GM21737 (cell line): ENCODE measurements around the gene ASZ1.

Source experiments
- ATAC-seq: cut with Tn5 transposase; IDR thresholded peaks from one replicate; pipeline ENCODE4 v1.9.1; 2021; ENCODE audit warnings: mild to moderate bottlenecking, moderate library complexity; ENCODE audit not compliant: unreplicated experiment

The ASZ1 gene

DNA sequence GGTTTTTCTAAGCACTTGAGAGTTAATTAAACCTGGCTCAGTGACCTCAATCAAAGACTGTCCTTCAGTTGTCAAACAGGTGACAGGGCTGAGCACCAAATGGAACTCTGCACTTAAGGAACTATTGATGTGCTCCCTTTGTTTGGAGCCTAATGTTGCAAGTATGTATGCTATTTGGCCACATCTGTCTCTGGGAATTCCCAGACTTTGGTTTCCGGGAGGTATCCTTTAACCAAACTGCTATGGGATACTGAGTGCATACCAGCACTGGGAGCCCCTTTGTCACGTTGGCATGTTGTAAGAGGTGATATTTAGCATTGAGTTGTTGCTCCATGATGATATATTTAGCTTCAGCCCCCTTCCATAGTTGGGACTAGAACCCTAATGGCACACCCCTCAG, 25.2 kb downstream of the ASZ1 start:
- no peak for ATAC-seq

DNA sequence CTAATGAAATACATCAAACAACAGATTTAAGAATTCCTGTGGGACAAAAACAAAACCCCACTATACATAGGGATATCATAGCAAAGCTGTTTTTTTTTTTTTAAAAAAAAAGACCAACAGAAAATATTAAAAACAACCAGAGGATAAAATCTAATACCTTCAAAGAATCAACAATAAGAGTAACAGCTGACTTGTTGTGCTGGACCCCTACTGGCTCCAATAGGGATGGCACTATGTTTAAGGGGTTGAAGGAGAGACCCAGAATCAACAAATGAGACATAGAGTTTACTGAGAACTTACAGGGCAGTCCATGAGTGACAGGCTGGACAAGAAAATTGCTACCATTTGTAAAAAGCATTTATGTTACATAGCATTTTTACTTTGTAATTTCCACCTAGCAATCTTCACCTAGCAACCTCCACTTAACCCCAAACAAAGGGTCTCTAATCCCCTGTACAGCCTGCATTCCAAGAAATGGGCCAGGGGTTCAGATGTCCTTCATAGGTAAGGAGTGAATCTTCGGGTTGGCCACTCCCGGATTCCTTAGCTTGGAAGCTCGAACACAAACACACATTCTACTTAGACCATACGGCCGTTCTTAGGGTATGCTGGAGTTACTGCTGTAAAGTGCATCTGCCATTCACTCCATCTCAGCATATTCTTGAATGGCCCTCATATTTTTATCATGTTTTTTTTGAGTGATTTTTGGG, 25.8 kb downstream of the ASZ1 start:
- no peak for ATAC-seq

DNA sequence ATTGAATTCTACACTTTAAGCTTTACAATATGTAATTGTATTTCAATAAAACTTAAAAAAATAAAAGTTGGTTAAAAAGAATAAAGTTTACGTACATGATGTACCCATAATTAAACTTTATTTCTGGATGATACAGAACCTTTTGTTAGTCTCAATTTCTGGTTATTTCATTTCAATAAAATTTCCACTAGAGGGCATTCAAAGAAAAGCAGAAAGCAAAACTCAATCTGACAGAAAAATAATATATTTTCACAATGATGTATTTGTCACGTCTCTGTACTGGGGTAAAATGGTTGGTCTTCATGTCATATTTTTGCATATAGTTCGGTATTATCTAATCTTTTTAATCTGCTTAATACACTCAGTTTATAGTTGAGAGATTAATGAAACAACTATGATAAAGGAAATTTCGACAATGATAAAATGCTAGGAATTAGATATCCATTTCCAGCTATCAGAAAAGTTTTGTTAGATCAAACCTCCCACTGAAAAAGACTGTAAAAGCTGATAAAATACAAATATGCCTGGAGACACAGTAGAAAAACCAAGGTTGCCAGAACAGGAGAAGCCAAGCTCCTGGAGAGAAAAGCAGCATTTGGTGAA, 27.4 kb downstream of the ASZ1 start:
- no peak for ATAC-seq

DNA sequence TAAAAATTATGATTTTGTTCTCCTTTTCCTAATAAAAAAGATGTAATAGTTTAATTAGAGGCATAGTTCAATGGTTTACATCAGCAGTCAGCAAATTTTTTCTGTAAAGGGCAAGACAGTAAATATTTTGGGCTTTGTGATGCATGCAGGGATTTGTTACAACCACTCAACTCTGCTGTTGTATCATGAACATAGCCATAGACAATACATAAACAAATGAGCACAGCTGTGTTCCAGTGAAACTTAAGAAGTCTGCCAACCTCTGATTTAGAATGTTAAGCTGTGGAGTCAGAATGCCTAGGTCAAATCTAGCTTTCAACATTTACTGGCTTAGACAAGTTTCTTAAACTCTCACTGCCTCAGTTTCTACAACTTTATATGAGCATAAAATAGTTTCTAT, 31.6 kb downstream of the ASZ1 start:
- no peak for ATAC-seq

DNA sequence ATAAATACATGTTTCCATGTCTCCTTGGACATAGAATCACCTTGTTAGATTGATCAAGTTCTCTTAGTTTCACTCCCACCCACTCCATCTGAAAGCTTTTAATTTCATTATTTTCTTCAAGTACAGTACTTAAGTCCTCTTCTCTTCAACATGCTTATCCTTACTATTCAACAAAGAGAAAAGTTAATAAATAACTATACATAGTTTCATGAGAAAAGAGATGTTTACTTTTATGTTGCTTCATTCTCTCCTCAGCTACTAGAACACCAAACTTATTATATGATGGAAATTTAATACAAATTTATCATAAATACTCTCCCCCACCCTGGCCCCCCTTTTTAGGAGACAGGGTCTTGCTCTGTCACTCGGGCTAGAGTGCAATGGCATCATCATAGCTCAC, 33.5 kb downstream of the ASZ1 start:
- ATAC-seq: no peak

DNA sequence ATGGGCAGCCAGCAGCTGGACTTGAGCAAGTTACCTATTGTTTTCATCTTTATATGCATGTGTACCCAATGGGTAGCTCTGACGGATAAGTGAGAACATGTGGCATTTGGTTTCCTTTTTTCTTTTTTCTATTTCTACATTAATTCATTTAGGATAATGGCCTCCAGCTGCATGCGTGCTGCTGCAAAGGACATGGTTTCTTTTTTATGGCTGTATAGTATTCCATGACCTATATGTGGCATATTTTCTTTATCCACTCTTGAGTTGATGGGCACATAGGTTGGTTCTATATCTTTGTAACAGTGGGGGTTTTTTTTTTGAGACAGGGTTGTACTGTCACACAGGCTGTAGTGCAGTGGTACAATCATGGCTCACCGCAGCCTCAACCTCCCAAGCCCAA, 37.4 kb downstream of the ASZ1 start:
- ATAC-seq: no peak

DNA sequence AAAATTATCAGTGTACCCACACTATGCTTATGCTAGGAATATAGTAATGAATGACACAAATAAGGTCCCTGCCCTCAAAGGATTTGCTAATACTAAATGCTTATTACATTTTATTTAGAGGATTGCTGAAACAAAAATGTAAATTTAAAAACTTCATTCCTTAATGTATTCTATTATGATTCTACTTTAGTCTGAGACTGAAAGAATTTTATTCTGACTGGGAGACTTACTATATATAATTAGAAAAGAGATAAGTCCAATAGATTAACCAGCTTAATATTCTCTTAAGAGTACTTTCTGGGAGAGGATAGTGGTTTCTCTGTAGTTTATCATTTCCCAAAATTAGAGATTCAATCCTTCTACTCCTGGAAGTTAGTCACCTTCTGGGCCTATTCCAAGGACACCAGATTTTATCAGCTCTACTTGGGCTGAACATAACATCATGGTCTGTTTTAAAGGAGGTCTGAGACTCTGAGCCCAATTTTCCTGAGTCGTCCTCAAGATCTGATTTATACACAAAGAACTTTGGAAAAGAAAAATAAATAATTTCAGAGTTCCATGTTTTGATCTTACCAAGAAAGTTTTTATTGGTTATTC, 41.1 kb downstream of the ASZ1 start:
- no peak for ATAC-seq

DNA sequence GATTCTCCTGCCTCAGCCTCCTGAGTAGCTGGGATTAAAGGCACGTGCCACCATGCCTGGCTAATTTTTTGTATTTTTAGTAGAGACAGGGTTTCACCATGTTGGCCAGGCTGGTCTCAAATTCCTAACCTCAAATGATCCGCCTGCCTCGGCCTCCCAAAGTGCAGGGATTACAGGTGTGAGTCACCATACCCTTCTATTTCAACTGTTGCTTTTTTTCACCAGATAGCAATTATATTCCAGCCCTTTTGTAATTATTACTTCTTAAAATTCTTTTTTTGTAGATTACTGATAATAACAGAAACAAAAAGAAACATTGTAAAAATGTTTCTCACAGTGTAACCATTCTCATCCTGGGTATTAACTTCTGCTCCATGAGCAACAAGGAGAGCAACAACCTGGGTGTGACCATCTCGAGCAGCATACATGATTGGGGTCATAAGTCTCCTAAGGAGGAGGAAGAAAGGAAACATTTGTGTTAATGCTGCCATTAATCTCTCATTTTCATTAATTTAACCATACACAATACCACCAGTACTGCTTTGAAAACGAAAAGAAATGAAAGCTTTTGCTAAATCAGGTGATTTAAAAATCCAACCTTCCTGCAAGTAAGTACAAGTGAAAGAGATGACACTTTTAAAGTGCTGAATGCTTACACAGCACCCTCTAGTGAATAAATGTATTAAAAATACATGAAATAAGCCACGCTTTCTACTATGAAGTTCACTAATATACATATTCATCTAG, 41.8 kb downstream of the ASZ1 start:
- no peak for ATAC-seq

DNA sequence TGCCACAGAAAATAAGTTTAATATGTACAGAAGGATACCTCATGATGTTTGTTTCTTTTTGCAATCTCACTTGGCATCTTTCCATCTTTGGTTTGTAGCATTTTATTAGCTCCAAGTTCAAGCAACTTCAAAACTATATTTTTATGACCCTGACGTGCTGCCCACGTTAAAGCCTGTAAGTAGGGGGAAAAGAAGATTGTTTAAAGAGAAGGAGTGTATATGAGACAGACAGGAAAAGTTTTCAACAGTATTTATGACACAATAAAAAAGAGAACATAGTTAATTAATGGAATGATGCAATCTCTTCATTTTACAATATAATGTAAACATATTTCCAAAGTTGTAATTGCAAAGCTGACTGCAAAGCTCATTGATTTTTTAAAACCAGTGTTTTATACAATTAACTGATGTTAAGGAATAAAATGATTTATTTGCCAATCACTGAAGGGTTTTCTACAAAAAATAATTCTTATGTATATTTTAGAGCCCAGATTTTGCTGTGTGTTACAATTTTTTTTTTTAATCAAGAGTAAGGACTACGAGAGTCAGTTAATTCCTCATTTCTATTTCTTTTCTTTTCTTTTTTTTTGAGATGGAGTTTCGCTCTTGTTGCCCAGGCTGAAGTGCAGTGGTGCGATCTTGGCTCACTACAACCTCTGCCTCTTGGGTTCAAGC, 42.5 kb downstream of the ASZ1 start:
- no peak for ATAC-seq

DNA sequence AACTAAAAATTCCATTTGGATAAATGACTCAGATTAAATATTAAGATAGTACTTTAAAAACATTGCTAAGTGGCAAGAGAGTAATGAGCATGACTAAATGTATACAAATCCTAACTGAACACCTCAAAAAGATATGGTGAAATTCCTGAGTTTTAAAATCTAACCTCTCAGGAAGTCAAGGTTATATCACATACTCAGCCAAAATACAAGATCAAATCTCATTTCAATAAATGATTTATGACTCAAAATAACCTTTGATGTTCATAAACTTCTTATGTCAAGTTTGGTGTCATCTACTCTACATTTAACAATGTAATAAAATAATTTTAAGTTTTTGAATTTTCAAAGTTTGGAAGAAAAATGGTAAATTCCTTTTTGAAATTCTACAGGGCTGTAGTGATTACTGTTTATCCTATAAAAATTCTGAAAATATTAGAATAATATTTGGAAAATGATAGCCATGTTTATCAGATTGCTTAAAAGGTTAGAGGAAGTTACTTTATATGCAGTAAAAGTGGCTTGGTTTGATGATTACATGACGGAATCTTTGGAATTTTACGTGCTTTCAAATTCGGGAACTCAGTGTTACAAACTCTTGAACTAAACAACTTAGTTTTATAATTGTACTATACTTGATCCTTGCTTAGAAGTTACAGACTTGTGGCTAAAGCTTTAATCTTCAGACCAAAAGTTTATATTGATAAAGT, 43.7 kb downstream of the ASZ1 start:
- no peak for ATAC-seq

DNA sequence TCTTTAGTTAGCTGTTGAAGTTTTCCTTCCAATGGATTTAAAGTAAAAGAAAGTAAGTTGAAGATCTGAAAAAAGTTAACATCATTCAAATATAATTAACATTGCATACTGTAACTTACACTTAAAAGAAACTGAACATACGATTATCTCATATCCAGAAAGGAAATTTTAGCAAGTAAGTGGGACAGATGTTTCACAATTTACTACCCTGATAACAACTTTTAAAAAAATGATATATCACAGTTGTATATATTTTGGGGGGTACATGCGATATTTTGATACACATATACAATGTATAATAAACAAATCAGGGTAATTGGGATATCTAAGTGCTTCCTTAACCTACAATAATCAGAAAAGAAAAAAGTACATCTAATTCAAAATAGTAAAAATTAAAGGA, 44.2 kb downstream of the ASZ1 start:
- no peak for ATAC-seq

DNA sequence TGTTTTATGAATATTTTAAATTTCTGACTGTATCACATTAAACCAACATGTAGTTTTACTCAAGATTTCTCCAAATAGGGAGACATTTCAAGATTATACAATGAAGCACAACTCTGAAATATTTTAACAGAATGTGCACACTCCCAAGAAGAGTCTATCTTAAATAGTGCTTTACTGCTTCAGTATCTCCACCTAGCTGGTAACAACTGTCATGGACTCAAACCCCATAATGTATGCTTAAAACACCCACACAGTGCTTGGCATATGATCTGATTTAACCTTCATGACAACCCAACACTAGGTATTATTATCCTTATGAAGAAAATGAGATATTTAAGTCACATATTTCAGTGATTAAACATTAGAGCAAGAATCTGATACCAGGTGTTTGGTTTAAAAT, 45.9 kb downstream of the ASZ1 start:
- ATAC-seq: no peak

DNA sequence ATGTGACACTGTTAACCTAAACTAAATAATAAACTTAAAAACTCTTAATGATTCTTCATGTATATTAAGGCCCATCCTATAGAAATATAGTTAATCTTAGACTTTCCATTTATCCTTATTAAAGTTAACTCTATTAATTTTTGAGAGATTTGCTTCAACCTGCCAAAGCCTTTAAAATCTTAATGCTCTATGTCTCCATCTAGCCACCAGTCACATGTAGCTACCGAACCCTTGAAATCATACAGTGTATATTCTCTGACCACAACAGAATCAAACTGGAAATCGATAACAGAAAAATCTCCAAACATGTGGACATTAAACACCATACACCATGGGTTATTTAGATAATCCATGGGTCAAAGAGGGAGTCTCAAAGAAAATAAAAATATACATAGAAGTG, 51.9 kb downstream of the ASZ1 start:
- no peak for ATAC-seq

DNA sequence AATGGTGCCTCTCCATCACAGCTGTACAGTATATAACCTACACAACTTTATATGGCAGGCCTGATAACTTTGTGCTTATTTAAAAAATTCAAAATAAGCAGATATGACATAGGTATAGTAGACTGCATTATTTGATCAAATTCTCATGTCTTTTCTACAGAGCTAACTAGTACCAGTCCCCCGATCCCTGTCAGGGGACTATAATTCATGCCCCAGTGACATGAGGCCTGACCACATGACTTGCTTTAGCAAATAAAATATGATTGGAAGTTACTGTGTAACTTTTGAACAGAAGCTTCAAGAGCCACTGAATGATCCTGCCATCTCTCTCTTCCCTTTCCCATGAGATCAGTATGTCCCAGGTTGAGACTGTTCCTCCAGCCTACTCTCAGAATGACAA, 55.2 kb downstream of the ASZ1 start:
- no peak for ATAC-seq

DNA sequence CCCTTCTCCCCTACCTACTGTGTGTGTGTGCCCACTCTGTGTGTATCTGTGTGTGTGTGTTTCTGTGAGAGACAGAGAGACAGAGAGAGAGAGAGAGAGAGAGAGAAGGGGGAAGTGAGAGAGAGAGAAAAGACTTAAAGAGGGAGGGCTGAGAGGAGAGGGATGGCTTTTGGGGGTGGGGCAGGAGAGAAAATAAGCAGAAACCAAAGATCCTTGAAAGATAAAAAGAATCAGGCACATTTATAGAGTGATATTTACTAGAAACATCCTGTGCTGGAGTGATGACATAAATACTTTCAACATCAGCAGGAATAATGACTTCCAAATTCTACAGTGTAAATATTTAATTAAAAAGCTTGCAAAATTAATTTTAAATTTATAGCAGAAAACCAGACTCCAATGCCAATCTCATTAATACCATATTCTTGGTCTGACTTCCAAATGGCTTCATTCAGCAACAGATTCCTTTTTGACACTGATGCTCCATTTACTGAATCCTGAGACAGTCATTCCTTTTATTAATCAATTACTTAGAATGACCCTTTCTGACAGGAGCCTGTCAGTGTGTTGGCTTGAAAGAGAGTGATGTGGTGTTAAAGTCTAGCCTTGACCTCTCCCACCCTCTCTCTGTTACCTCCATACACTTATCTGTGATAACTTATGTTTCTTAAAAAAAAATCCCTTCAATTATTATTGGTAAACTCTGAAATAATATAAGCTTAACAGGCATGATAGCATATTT, 62.8 kb downstream of the ASZ1 start:
- no peak for ATAC-seq

DNA sequence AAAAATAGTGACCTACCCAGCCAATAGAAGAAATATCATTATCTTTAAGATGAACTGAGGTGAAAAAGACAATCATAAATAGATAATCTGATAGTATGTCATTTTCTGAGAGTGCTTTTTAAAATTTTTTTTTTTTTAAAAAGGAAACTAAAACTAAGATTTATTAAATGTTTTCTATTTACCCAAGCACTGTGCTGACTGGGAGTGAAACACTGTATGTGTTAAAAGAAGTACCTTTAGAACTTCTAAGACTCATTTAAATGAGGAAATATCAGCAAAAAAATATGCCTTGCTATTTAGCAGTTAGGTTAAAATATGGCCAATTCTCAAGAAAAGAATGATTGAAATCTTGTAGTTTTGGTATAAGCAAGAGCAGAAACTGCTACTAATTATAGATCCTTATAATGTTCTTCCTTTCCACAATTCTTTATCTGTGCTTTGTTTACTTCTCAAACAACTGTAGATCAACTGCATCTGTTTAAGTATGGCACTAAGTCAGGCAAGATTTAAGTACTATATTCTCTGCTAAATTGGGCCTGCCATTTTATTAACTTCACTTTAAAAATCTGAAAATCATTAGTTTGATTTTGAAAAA, 64.9 kb downstream of the ASZ1 start:
- ATAC-seq: no peak

DNA sequence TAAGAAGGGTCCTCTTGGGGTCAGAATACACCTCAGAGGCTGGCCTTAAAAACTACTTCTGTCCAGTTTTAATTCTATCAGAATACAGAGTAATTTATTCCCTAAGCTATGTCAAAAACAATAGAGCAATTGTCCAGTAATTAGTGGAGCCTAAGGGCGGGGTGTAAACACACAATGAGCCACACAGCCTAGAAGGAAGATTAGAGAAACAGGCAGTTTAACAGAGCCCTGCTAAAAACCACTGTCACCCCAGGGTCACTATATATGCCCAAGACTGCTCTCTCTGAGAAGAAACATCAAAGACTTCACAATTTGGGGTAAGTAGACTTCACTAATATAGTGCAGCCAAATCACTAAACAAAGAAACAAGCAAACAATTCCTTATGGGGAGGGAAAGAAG, 77.3 kb downstream of the ASZ1 start:
- ATAC-seq: no peak

DNA sequence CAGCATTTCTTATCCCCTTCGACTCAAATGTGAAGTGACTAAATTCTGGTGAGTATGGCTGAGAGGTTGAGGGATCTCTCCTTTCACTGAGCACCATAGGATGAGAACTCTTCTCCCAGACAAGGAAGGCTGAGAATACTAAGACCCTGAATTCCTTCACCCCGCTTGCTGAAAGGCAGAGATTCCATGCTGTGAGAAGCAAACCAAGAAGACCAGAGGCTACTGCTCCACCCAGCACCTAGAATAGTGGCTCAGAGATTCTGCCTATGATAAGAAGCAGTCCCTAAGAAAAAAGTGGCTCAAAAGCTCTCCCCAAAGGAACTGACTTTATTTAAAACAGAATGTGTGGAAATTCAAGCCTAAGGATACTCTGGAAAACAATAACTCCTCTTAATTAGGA, 77.7 kb downstream of the ASZ1 start:
- ATAC-seq: no peak

DNA sequence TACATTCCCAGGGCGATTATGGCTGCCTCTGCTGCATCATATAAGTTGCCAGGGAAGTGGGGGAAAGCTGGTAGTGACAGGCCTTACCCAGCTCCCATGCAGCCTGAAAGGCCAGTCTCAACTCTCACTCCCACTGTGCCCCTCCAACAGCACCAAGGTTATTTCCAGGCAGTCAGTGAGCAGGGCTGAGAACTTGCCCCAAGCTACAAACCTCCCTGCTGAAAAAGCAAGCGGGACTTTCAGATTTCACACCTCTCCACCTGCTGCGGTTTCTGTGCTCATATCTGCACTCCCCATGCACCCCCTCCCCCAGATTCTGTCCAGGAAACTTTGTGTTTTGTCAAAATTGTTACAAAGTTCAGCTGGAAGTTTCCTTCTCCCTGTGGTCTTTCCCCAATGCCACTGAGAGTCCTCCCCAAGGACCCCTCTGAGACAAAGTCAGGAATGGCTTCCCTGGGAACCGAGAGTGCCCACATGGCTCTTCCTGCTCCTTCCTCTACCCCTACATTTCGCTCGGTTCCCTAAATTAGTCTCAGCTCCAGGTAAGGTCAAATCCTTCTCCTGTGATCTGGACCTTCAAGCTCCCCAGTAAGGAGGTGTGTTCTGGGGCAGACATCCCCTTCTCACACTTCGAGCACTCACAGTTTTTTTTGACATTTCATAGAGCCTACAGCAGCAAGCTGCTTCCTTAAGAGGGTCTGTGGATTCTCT, 79.2 kb downstream of the ASZ1 start:
- no peak for ATAC-seq
